ENCODE measurements around the gene MRPL57.
"Not testable (repeated sequence)": the region's sequence is repeated elsewhere in the genome, so short reads cannot be mapped to it uniquely, and the experiment has no call there.

The MRPL57 gene

DNA sequence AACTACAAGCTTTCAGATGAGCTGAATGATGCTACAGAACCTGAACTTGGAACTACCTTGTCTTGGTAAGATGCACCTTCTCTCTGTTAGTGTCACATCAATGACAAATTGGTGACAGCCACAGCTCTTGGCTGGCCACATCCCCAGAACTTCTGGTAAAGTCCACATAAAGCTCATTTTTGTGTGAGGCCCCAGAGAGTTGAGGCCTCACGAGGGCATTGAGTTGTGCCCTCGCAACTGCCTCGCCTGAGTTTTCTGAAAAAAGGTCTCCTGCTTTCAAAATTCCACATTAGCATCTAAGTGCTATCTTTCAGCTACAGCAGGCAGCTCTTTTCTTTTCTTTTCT, 42.6 kb downstream of the MRPL57 start:
- TF ChIP-seq, protein P1, sequence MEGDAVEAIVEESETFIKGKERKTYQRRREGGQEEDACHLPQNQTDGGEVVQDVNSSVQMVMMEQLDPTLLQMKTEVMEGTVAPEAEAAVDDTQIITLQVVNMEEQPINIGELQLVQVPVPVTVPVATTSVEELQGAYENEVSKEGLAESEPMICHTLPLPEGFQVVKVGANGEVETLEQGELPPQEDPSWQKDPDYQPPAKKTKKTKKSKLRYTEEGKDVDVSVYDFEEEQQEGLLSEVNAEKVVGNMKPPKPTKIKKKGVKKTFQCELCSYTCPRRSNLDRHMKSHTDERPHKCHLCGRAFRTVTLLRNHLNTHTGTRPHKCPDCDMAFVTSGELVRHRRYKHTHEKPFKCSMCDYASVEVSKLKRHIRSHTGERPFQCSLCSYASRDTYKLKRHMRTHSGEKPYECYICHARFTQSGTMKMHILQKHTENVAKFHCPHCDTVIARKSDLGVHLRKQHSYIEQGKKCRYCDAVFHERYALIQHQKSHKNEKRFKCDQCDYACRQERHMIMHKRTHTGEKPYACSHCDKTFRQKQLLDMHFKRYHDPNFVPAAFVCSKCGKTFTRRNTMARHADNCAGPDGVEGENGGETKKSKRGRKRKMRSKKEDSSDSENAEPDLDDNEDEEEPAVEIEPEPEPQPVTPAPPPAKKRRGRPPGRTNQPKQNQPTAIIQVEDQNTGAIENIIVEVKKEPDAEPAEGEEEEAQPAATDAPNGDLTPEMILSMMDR (IDR thresholded peaks at IDR 0.05; ENCODE audit: low read depth, low read length, missing control alignments): no peak
- DNase-seq (ENCODE audit: extremely low read depth, low read depth): no peak

DNA sequence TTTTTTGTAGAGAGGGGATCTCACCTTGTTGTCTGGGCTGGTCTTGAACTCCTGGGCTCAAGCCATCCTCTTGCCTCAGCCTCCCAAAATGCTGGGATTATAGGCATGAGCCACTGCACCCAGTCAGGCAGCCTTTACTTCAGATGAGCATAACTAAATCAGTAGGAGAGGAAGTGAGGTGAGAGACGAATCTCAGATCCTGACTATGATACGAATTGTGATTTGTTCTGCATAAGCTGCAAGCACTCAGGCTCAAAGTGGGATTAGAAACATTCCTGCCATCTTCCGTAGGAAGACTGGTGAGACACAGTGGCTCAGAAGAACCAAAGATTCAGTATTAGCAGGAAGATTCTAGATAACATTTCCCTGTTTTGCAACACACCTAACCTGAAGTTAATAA, 43.3 kb downstream of the MRPL57 start:
- not testable (repeated sequence) for DNase-seq (ENCODE audit: extremely low read depth, low read depth); H3K4me3 ChIP-seq (replicated peaks; ENCODE audit: low read depth, low read length)

More for the DNA sequence above, 42.6 kb downstream of the MRPL57 start:
- no peak overlapping the region for H3K4me3 ChIP-seq (replicated peaks; ENCODE audit: low read depth, low read length)

DNA sequence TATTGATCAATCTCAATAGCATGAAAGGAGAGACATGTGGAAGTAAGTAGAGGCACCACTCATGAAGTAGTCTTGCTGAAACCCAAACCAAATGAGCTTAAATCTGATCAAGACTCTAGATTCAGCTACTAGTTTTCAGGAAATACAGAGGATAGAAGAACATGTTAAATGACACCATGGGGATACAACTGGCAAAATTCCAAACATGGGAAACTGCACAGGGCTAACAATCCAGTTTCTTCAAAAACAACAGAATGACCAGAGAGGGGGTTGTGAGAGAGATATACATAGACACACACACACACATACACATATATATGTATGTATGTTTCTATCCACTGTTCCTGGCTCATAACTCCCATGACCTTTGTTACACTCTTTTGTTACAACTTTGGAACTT, 44.8 kb downstream of the MRPL57 start:
- no peak for DNase-seq (ENCODE audit: extremely low read depth, low read depth)
- TF ChIP-seq, protein P1 (IDR thresholded peaks at IDR 0.05; ENCODE audit: low read depth, low read length, missing control alignments): no peak
- no peak overlapping the region for H3K4me3 ChIP-seq (replicated peaks; ENCODE audit: low read depth, low read length)

DNA sequence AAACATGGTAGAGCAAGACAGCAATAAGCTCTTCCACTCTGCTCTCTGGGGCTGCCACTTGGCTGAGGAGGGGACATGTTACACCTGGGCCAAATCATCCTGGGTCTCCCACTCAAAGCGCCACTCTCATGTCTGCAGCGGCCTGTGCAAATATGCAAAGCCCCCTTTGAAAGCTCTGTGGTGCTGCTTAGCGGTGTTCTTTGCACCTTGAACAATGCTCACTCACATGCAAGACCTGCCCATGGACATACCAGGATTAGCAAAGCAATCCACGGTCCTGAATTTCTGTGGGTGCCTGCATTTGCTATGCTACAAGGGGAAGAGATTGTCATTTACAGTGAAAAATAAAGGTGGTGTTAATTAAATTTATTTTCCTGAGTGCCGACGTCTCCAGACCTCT, 48.6 kb downstream of the MRPL57 start:
- H3K4me3 ChIP-seq (replicated peaks; ENCODE audit: low read depth, low read length): no peak overlapping the region

DNA sequence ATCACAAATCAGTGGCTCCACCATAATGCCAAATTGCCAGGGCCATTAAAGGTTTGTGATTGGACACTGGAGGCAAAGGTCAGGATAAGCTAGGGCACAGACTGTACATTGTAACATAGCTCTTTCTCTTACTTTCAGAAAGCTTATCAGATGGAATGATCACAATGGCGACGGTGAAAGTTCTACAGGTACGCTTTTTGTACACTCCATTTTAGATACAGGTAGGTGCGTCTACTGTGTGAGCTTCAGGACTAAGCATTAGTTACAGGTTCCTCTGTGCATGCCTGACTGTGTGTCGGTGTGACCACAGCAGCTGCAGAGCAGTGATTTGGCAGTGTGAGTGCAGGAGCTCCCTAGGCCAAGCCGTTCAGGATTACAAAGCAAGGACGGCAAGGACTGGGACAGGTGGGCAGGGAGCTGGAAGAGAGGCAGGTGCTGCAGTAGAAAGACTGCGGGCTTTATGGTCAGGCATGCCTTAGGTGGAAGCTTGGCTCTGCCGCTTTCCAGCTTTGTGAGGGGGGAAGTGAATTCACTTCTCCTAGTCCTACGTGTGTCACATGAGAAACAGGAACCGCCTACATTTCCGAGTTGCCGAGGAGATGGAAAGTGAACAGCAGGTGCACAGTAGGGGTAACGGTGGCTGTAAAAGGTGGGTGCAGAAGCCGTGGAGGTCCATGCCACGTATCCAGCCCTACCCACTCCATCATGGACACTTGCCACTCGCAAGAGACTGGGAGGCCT, 49.6 kb downstream of the MRPL57 start:
- no peak for DNase-seq (ENCODE audit: extremely low read depth, low read depth)
- H3K4me3 ChIP-seq (replicated peaks; ENCODE audit: low read depth, low read length): no peak overlapping the region
- TF ChIP-seq, protein P1 (IDR thresholded peaks at IDR 0.05; ENCODE audit: low read depth, low read length, missing control alignments): no peak

More for the DNA sequence above, 48.6 kb downstream of the MRPL57 start:
- DNase-seq (ENCODE audit: extremely low read depth, low read depth): no peak
- TF ChIP-seq, protein P1 (IDR thresholded peaks at IDR 0.05; ENCODE audit: low read depth, low read length, missing control alignments): no peak

DNA sequence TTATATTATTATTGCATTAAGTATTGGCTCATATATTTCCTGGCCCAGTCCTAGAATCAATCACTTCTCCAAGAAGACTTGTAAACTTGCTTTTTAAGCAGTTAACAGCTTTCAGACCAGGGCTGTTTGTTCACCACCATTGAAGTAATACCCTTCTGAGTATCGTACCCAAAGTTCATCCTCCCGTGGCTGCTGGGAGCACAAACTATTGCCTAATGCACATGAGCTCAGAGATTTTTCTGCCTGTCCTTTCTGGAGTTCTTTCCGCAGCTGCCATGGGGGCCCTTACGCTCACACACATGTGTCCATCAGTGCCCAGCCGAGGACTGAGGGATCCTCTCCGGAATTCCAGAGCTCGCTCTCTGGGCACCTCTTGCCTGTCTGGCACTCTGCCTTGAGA, 51.5 kb downstream of the MRPL57 start:
- no peak overlapping the region for H3K4me3 ChIP-seq (replicated peaks; ENCODE audit: low read depth, low read length)
- TF ChIP-seq, protein P1 (IDR thresholded peaks at IDR 0.05; ENCODE audit: low read depth, low read length, missing control alignments): no peak
- DNase-seq (ENCODE audit: extremely low read depth, low read depth): no peak
